Activated CD4-positive, alpha-beta T cell treated with anti-CD3 and anti-CD28 coated beads, Interleukin-2, amount 50 U/mL, for 24 hours (primary cell): ENCODE results near the gene MRAP.

ENCODE experiments used
- DNase-seq, 2 donors: peaks; one replicate each; pipeline ENCODE4 v3.0.0-alpha.2; 2020; ENCODE audit warnings: low read depth in 1 of 2, low spot score in 1 of 2

The MRAP gene

DNA sequence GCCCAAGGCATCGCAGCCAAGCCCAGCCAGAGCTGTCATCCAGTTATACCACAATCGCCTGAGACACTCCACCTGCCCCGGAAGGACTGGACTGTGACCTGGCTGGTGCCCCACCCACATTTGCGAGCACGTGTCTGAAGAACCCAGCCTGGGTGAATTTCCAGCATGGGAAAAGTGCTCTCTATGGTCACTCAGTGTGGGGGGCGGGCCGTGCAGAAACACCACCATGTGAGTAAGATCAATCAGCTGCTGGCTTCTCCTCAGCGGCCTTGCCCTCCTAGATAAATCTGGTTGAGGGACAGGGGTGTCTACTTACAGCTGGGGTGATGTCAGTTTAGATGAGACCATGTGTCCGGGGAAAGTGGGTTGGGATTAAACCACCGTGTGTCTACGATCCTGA lies 49.3 kb downstream of the MRAP start:
- DNase-seq, result no peak

DNA sequence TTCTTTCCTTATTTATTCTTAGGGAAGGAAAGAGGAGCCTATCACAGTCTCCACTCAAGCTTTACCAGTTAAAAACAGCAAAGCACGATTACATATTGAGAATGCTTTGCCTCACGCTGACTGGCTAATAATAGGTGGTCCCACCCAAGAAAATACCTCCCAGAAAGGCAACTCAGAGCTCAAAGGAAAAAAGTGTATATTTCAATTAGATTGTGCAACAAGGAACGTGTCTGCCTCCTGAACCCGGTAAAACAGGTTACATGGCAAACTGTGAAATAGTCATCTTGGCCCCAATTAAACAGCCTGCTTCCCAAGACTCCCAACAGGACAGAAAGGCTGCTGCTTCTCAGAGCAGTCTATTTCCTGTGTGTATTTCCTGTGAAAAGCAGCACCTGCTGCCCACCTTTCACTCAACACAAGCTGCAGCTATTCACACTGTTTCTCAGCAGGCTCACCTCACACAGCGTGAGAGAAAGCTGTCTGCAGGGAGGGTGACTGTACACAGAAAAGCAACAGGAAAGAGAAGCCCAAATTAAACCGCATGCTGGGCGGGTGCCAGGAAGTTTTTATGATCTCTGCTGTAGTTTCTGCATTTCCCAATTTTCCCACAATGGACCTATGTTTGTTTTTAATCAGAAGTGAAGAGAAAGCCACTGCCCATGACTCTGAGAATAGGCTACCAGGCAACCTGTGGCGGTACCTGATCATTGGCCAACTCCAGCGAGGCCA lies 50.1 kb downstream of the MRAP start:
- DNase-seq, result no peak

DNA sequence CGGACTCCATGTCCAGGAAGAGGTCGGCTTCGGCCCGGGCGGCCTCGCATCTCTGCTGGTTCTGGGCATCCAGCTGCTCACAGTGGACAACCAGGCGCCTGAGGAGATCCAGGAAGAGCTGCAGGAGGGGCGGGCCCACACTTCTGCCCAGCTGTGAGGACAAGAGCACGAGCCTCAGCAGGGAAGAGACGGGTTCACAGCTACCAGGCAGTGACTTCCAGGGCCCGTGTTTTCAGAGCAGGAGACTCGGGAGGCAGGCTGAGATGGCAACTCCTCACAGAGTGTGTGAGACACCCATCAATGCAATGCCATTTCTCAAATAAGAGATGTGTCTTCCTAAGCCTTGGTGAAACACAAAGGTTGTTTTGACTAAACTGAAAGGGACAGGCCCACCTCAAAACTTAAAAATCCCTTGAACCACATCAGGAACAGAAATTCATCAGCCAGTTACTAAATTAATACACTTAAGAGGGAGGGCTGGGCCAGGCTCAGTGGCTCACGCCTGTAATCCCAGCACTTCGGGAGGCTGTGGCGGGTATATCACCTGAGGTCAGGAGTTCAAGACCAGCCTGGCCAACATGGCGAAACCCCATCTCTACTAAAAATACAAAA lies 50.8 kb downstream of the MRAP start:
- no peak for DNase-seq

DNA sequence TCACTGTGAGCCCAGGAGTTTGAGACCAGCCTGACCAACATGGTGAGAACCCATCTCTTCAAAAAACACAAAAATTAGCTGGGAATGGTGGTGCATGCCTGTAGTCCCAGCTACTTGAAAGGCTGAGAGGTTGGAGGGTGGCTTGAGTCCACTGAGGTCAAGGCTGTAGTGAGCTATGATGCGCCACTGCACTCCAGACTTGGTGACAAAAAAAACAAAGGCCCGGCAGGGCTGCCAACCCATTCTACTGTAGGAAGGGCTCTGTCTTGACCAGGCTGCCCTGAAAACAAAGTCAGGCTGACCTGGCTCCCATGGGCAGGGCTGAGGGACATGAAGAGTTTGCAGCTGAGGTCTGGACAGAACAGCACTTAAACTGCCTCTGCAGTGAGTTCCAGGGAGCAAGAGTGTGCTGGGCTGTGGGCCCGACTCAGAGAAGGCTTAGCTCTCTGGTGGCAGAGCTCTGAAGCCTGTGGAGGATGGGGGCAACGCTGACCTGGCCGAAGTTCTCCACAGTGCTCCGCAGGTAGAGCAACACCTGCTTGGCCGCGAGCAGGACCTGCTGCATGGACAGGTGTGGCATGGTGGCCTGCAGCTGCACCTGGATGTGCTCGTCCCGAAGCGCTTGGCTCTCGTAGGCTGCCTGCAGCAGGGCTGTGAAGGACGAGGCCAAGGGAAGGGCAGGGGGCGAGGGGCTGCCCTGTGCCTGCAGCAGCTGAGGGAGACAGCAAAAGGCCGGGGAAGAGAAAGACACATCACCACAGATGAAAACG lies 51.7 kb downstream of the MRAP start:
- DNase-seq, result no peak

DNA sequence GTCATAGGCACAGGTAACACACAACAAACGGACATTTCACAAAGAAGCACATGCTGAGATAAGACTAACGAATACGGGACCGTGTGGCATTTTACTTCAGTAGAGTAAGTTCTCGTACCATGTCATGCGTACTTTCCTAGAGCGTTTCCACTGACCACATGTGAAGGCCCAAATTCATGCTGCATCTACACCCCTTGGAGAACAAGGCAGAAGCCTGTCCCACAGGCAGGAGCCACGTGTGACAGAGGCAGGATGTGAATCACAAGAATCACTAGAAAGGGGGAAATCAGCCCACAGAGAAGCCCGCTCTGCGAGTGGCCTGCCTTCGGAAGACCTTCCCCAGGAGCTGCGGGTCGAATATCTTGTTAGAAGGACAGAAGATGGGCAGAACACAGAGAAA lies 52.3 kb downstream of the MRAP start:
- no peak for DNase-seq

DNA sequence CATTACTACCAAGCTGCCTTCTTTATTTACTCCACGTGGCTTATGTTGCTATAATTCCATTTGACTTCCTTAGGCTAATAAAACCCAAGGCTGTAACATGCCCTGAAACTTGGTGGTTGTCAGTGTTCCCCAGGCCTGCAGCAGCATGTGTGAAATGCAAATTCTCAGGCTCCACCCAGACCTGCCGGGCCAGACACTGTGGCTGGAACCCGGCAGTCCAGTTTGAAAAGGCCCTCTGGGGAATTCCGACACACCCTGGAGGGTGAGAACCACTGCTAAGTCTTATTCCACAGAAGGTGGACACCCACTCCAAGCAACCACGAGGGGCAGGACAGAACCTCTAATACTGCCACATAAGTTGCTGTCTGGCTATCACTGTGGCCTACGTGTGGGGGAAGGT lies 52.8 kb downstream of the MRAP start:
- DNase-seq, result no peak

DNA sequence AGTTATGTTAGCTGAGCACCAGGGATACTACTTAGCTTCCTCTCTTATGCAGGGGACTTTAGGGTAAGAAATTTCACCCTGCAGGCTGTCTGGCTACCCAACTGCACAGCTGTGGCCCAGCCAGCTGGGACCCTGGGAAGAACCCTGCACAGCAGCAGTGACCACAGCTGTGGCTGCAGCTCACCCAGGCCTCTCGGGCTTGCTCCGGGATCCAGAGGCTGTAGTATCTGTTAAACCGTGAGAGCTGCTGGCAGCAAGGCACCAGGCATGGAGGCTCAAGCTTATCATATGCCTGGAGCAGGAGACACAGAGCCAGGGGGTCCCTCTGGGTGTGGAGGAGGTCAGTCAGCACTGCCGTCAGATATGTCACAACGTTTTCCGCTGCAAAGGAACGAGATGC lies 53.9 kb downstream of the MRAP start:
- DNase-seq, result no peak

DNA sequence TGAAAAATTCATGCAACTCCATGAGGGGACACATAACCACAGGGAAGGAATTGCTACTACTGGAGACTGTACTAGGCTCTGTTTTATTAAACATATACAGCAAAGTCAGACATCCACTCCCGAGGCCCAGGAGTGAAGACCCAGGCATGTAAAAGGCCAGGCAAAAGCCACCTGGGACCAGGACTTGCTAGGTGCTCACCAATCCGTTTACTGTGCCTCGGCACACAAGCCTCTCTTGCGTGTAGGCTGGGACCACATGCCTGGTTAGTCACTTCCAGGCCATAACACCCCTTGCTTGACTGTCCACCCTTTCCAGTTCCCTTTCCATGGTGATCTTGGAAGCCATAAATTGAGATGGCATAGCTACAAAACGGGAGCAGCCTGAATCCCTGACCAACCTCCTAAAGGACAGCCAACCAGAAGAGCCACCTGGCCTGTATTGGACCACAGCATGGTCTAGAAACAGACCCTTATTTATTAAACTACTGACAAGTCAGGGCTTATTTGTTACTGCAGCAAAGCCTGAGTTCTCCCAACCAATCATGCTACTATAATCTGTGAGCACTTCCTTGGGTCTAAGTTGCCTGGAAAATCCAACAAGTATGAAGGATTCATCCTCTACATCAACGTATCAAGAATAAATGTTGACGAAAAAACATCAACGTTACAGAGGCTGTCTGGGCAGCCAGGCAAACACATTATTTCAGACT lies 54.5 kb downstream of the MRAP start:
- DNase-seq, result no peak

DNA sequence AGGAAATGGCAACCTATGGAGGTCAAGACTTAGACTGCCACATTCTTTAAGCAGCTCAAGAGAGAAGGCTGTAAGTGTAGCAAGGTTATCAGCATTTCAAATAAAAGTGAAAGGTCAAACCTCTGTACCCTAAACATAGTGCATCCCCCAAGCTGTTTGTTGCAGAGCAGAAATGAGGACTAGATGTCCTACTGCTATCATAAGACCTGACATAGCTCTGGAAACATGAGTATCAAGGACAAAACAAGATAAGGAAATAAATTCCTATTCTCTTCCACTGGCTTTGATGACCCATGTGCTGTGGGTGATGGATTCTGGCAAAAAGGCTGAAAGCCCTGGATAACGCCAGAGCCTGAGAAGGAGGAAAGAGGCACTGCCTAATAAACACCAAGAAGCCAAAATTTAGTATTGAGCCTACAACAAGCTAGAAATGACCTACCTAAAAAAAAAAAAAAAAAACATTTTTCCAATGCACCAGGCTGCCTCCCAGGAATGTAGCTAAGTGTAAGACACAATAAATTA lies 58.3 kb downstream of the MRAP start:
- DNase-seq, result no peak

DNA sequence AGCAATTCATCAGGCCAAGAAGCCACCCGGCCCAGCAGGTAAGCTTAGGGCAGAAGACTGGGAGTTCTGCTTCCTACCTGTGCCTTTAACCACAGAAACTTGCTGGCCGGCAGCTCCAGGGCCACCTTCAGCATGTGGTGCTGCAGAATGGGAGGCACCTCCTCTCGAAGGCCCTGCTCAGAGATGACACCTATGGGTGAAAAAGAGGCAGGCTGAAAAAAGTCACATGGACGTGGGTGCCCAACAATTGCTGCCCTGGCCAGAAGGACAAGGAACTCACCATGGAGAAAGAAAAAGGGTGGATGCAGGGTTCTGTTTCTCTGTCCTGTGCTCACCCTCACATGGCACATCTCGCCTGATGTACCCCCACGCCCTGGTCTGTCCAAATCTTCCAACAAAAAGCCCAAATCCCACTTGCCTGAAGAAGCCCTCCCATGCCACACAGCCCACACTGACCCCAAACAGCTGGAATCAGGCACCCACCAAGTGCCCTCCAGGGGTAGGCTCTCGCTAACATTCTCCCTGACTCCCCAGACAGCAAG lies 61.1 kb downstream of the MRAP start:
- DNase-seq, result no peak

DNA sequence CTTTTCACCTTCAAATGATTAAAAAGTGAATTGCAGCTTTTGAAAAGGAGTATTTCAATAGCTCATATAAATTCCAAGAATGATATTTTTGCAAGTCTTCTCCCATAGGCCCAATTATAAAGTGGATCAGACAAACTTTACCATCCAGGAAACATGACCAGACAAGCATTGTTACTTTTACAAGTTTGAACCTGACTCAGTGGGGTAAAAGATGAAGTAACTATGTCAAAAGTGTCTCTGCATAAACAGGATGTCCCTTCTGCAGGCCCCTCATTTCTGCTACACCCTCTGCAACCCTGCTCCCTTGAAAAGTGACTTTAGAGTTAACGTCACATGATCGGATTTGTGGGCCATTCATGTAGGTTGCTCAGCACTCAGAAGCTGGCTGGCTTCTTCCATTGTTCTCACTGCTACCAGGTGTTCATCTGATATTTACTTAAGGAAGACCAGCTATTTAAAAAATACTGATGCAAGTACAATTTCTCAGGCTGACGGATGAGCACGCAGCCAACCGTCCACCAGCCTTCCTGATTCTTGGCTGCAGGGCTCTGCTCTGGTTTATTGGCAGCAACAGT lies 61.8 kb downstream of the MRAP start:
- no peak for DNase-seq
